SU-DHL-6 (cell line): ENCODE results near the gene MRGPRF.

ENCODE experiments used
- H2AFZ ChIP-seq: fragments of 200-600 bp; sonication (generic); 2 replicates; pipeline ENCODE4 v1.6.1; 2014; ENCODE audit warnings: low read depth, mild to moderate bottlenecking, moderate library complexity, mixed read lengths, antibody characterized with exemption, low read length; ENCODE audit not compliant: severe bottlenecking
- H3F3A ChIP-seq: fragments of 200-600 bp; shearing (Covaris generic); 2 replicates; pipeline ENCODE4 v1.6.0; 2016; ENCODE audit warnings: antibody characterized with exemption, mild to moderate bottlenecking; ENCODE audit not compliant: insufficient read depth
- H3K27ac ChIP-seq: fragments of 200-600 bp; sonication (generic); 2 replicates; pipeline ENCODE4 v1.5.1; 2016; ENCODE audit warnings: low read depth, mild to moderate bottlenecking, low read length, moderate library complexity, mixed read lengths
- H3K27me3 ChIP-seq: fragments of 200-600 bp; sonication (generic), shearing (Covaris generic); 2 replicates; pipeline ENCODE4 v1.6.0; 2014; ENCODE audit warnings: mild to moderate bottlenecking, low read length
- H3K36me3 ChIP-seq: fragments of 200-600 bp; sonication (generic); 2 replicates; pipeline ENCODE4 v1.6.1; 2014; ENCODE audit warnings: mild to moderate bottlenecking, low read length, mixed read lengths
- H3K4me2 ChIP-seq: fragments of 300-600, 200-600 bp; shearing (Covaris generic), sonication (generic); 2 replicates; pipeline ENCODE4 v1.6.0; 2014; ENCODE audit warnings: low read length, low read depth, mild to moderate bottlenecking; ENCODE audit not compliant: poor library complexity, severe bottlenecking
- H3K4me3 ChIP-seq: fragments of 200-600 bp; sonication (generic); 2 replicates; pipeline ENCODE4 v1.5.1; 2014; ENCODE audit warnings: antibody characterized with exemption, low read length, mild to moderate bottlenecking, mixed read lengths; ENCODE audit not compliant: insufficient read depth, poor library complexity, severe bottlenecking
- H3K79me2 ChIP-seq: fragments of 200-600 bp; sonication (generic); 2 replicates; pipeline ENCODE4 v1.6.1; 2014; ENCODE audit warnings: mild to moderate bottlenecking, low read length, moderate library complexity; ENCODE audit not compliant: insufficient read depth
- H3K9ac ChIP-seq: fragments of 200-600 bp; sonication (generic); 2 replicates; pipeline ENCODE4 v1.7.0; 2014; ENCODE audit warnings: mild to moderate bottlenecking, low read length
- H3K9me2 ChIP-seq: fragments of 200-600 bp; sonication (generic); replicated peaks from 2 replicates; pipeline ENCODE4 v1.6.1; 2014; ENCODE audit warnings: low read length; ENCODE audit not compliant: insufficient read depth
- H3K9me3 ChIP-seq: fragments of 200-600 bp; sonication (generic); 2 replicates; pipeline ENCODE4 v1.6.1; 2014; ENCODE audit warnings: low read length, mixed read lengths; ENCODE audit not compliant: insufficient read depth
- H4K20me1 ChIP-seq: fragments of 200-600 bp; sonication (generic); 2 replicates; pipeline ENCODE4 v1.6.1; 2014; ENCODE audit warnings: low read depth, mild to moderate bottlenecking, antibody characterized with exemption, low read length, moderate library complexity, mixed read lengths
- CTCF ChIP-seq: fragments of 200-600 bp; sonication (generic); IDR thresholded peaks from one replicate; pipeline ENCODE4 v1.5.1; 2017; ENCODE audit warnings: antibody characterized with exemption, mild to moderate bottlenecking, low read length, moderate library complexity; ENCODE audit not compliant: insufficient read depth, poor library complexity, severe bottlenecking
- EZH2phosphoT487 ChIP-seq: fragments of 200-600 bp; sonication (generic), shearing (Covaris generic); conservative IDR thresholded peaks from 2 replicates; pipeline ENCODE4 v1.6.1; 2018; ENCODE audit warnings: mild to moderate bottlenecking, antibody characterized with exemption, low read length, moderate library complexity, mixed read lengths

Gene MRGPRF

DNA sequence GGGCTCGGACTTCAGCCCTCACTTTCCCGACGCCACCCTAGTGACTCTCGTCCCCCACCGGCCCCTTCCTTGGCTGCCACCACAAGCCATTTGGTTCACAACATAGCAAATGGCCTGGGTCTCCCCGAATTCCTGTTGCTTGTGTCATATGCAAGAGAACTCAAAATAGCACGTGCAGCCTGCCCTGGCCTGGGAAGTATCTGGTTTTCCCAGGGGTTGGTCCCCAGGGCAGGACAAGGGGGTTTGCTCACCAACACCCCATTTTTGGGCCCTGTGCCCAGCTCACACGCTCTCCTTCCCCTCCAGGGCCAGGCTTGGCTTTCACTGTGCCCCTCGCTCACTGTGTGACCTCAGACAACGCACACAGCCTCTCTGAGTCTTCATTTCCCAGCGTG lies 22.9 kb upstream of the MRGPRF start:
- Histone ChIP-seq H3K4me3 (no peak overlapping the region), H3K9ac (no peak overlapping the region), H4K20me1 (no peaks in the 10 kb centered on the region), H2AFZ (no peak overlapping the region), H3F3A (no peaks in the 10 kb centered on the region), H3K9me3 (no peaks in the 10 kb centered on the region), H3K27ac (no peak overlapping the region), H3K27me3 (no peaks in the 10 kb centered on the region), H3K79me2 (no peaks in the 10 kb centered on the region), H3K9me2 (no peaks in the 10 kb centered on the region), H3K36me3 (no peaks in the 10 kb centered on the region), H3K4me2 (no peak overlapping the region)
- TF ChIP-seq EZH2phosphoT487 (no peak), CTCF (no peak)

DNA sequence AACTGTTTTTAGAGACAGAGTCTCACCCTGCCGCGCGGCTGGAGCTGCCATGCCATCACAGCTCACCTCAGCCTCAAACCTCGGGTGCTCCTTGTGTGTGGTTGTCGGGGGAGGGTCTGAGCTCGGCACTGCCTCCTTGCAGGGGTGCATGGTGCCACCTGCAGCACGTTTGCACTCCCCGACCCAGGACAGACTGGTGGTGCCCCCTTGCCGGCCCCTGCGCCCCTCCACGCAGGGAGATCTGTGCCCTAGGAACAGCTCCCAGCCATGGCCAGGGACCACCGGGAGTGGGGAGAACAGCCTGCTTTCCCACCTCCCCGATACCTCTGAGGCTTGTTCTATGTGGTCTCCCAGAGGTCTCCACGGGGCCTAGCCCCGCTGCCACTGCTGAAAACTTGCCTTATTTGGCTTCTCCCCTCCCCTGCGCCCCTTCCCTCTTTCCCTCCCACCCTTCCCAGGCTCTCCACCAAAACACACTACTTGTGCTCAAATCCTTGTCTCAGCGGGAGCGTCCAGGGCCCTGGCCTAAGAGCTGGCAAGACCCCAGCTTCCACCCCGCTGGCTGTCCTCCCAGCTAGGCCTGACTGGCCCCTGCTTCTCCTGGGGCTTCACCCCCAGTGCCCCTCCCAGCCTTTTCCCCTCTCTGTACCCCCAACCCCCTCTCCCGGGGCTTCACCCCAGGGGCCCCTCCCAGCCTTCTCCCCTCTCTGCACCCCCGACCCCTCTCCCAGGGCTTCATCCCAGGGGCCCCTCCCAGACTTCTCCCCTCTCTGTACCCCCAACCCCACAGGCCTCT lies 22.3 kb upstream of the MRGPRF start:
- no peaks in the 10 kb centered on the region for H3K79me2 ChIP-seq
- H3K4me3 ChIP-seq = no peak overlapping the region
- H3K9me3 ChIP-seq = no peaks in the 10 kb centered on the region
- TF ChIP-seq CTCF (no peak), EZH2phosphoT487 (no peak)
- H3F3A ChIP-seq = no peaks in the 10 kb centered on the region
- no peak overlapping the region for H2AFZ ChIP-seq
- H3K9ac ChIP-seq = no peak overlapping the region
- no peak overlapping the region for H3K4me2 ChIP-seq
- H4K20me1 ChIP-seq = no peaks in the 10 kb centered on the region
- no peak overlapping the region for H3K27ac ChIP-seq
- H3K36me3 ChIP-seq = no peaks in the 10 kb centered on the region
- no peaks in the 10 kb centered on the region for H3K9me2 ChIP-seq
- H3K27me3 ChIP-seq = no peaks in the 10 kb centered on the region

GRCh38 chr11:69034123-69034867 lies 21.2 kb upstream of the MRGPRF start:
- Histone ChIP-seq H3K27ac (no peak overlapping the region), H3K4me2 (no peak overlapping the region), H3K9ac (no peak overlapping the region), H3K27me3 (no peaks in the 10 kb centered on the region), H3K4me3 (no peak overlapping the region), H3F3A (no peaks in the 10 kb centered on the region), H4K20me1 (no peaks in the 10 kb centered on the region), H2AFZ (no peak overlapping the region), H3K9me3 (no peaks in the 10 kb centered on the region), H3K79me2 (no peaks in the 10 kb centered on the region), H3K36me3 (no peaks in the 10 kb centered on the region), H3K9me2 (no peaks in the 10 kb centered on the region)
- TF ChIP-seq EZH2phosphoT487 = no peak
- no peak for TF ChIP-seq CTCF
